Measurements from ENCODE around the gene CDH23.

The CDH23 gene

DNA sequence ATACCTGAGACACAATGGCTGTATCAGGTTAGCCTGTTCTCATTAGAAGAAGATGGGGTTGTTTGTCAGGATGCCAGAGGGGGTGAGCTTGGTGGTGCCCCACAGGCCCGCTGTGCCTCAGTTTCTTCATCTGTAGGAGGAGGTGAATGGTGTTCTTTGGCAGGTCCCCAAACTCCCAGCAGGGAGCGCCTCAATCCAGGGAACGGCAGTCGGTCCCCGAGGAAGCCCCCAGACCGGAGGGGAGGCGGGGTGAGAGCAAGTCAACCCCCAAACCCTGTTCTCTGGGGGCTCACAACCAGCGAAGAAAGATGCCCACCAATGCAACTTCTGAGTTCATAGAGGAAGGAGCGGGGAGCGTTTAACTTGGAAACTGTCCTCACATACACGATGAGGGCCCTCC lies 306.9 kb downstream of the CDH23 start:
- no peak for DNase-seq (ENCODE audit: low read depth in 2 of 2, low spot score in 1 of 2)

DNA sequence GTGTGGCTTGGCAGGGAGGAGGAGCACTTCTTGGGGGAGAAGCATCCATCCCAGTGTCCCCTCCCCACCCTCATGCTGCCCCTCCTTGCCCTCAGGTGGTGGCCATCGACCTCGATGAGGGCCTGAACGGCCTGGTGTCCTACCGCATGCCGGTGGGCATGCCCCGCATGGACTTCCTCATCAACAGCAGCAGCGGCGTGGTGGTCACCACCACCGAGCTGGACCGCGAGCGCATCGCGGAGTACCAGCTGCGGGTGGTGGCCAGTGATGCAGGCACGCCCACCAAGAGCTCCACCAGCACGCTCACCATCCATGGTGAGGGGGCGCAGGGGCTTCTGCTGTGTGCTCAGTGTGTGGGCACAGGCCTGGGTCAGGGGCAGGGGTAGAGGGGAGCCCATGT lies 308.1 kb downstream of the CDH23 start:
- no peak for DNase-seq (ENCODE audit: low read depth in 2 of 2, low spot score in 1 of 2)

DNA sequence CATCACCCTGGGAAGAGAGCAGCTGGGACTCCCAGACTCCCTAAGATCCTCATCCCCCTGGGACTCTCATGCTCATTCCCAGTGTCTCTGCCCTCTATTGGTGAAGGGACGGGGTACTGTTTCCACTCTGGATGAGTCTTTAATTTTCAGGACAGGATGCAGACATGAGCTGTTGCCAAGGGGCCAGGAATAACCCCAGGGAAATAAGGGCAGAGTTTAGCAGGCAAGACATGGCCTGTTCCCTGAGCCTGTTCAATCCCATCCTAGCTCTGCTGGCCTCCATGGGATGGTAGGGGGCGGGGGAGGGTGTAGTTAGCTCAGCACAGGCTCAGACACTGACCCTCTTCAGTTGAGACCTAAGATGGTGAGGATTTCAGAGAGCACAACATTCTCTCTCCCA lies 308.9 kb downstream of the CDH23 start:
- DNase-seq (ENCODE audit: low read depth in 2 of 2, low spot score in 1 of 2), result no peak

GRCh38 chr10:71706216-71707121 lies 309.7 kb downstream of the CDH23 start:
- DNase-seq (ENCODE audit: low read depth in 2 of 2, low spot score in 1 of 2), result no peak

GRCh38 chr10:71707240-71707789 lies 310.6 kb downstream of the CDH23 start:
- DNase-seq (ENCODE audit: low read depth in 2 of 2, low spot score in 1 of 2), result no peak

GRCh38 chr10:71708301-71708703 lies 311.6 kb downstream of the CDH23 start:
- DNase-seq (ENCODE audit: low read depth in 2 of 2, low spot score in 1 of 2), result no peak

DNA sequence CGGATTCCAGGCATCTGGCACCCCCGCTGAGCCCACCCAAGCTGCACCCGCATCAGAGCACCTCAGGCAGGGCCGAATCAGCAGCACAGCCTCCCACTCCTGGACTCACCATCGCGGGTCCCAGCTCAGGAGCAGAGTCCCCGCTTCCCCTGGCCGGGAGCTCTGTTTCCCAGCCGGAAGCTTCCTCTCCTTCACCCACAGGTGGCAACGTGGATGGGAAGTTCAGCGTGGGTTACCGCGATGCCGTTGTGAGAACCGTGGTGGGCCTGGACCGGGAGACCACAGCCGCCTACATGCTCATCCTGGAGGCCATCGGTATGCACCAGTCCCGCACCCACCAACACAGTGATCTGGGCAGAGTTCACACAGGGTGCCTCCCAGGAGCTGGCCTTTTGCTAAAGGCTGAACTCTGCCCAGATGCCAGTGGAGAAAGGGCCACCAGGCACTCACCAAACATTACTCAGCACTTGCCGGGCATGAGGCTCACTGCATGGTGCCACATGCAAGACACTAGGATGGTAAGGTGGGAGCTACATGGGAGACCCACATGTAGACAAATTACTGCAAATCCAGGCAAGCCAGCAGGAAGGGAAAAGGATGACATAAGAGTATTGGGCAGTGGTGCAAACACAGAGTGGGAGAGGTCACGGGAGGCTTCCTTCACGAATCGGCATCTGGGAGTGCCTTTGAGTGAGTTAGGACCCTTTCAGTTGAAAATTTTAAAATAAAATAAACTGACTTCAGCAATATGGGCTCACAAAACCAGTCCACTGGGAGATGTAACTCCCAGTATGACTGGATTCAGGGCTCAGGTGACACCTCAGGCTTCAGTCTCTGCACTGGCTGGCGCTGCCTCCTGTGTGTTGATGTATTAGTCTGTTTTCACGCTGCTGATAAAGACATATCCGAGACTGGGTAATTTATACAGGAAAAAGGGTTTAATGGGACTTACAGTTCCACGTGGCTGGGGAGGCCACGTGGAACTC lies 312.5 kb downstream of the CDH23 start:
- DNase-seq (ENCODE audit: low read depth in 2 of 2, low spot score in 1 of 2), result no peak

DNA sequence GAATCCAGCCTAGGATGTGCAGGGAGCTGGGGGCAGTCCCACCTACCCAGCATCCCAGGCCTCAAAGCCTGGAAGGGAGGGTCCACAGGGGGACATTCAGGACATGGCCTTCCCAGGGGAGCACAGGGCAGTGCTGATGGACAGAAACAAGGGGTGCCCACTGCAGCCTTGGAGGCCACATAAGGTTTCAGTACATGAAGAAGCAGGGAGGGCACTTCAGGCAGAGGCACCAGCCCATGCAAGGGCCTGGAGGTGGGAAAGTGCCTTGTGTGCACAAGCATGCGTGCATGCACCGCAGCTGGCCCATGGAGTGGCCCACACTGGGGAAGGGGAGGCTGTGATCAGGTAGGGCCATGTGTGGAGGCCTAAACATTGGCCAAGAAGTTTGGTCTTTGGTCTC lies 313.8 kb downstream of the CDH23 start:
- DNase-seq (ENCODE audit: low read depth in 2 of 2, low spot score in 1 of 2), result no peak

GRCh38 chr10:71711052-71711623 lies 314.4 kb downstream of the CDH23 start:
- no peak for DNase-seq (ENCODE audit: low read depth in 2 of 2, low spot score in 1 of 2)

DNA sequence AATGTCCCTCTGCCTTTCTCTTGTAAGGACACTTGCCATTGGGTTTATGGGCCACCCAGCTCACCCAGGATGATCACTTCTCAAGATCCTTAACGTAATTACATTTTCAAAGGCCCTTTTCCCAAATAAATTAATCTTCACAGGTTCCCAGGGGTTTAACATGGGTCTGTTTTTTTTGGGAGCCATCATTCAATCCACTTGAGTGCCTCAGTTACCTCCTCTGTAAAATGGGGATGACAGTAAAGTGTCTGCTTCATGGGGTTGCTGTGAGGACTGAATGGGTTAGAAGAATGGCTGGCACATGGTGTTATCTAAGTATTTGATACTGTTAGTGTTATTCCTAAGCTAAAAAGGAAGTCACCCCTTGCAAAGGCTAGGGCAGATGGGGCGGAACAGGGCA lies 315.4 kb downstream of the CDH23 start:
- DNase-seq (ENCODE audit: low read depth in 2 of 2, low spot score in 1 of 2), result no peak

- DNase-seq (ENCODE audit: low read depth in 2 of 2, low spot score in 1 of 2), result no peak
Observed at GRCh38 chr10:71712572-71713134, 315.9 kb downstream of the CDH23 start.

DNA sequence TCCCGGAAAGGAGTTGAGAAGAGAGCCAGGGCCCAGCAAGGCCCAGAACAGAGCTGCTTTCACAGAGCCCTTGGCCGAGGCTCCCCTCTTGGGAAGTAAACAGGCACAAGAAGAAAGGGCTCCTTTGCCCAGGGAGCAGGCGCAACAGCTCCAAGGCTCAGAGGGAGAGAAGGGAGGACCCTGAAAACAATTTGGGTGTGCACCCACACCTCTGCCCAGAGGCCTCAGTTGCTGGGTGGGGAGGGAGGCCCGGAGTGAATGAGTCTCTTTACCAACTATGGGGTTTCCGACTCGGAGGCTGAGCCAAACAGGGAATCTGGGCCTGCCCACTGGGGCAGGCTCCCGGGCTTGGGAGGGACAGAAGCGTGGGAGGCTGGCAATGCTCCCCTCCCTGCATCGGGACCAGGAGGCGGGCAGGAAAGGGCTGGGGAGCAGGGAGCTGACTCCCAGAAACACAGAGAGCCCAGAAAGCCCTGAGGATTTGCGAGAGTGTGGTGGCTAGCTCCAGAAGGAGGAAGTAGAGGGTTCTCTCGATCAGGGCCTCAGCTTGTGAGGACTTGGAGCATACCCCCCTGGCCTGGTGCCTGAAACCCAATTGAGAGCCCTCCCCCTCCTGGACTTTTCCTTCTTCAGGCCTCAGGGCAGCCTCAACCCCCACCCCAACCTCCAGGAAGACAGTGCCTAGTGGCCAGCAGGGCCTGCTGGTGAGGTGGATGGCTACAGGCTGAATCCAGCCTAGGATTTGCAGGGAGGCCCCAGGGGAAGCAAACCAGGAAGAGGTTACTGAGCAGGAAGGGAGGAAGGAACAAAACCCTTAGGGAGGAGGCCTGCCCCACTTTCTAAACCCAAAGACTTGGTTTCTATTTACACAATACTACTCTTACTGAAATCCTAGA lies 316.7 kb downstream of the CDH23 start:
- DNase-seq (ENCODE audit: low read depth in 2 of 2, low spot score in 1 of 2), result no peak

DNA sequence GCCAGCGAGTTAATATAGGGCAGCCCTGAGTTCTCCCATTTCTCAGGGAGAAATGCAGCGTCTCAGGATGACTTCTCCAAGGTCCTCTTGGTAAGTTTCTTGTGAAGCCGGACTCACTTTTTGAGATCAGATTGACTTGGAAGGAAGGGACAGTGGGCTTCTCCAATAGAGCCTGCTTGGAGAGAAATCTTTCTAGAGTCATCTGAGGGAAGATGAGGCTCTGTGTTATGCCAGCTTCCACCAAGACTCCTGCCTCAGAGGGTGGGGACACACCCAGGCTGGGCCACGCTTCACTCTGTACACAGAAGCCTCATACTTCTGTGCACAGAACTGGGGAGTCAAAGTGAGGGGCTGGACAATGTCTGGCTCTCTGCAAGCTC lies 317.3 kb downstream of the CDH23 start:
- no peak for DNase-seq (ENCODE audit: low read depth in 2 of 2, low spot score in 1 of 2)

GRCh38 chr10:71714592-71714991 lies 317.9 kb downstream of the CDH23 start:
- DNase-seq (ENCODE audit: low read depth in 2 of 2, low spot score in 1 of 2), result no peak

GRCh38 chr10:71715026-71715425 lies 318.3 kb downstream of the CDH23 start:
- DNase-seq (ENCODE audit: low read depth in 2 of 2, low spot score in 1 of 2), result no peak

GRCh38 chr10:71715860-71716259 lies 319.1 kb downstream of the CDH23 start:
- no peak for DNase-seq (ENCODE audit: low read depth in 2 of 2, low spot score in 1 of 2)

DNA sequence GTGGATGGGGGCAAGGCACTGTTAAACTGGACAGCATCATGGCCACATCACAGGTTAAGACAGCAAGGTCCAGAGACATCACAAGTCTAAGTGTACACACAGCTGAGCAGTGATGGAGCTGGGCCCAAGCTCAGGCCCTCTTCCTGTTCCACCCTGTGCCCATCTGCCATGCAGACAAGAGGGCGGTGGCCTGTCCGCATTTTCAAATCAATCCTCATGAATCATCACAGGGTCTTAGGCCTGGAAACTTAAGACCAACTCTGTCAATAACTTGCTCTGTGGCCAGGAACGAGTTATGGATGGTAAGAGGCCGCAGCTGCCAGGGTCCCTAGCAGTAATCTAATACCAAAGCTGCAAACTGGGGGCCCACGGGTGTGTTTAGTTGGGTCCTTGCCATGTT lies 319.7 kb downstream of the CDH23 start:
- DNase-seq (ENCODE audit: low read depth in 2 of 2, low spot score in 1 of 2), result no peak

DNA sequence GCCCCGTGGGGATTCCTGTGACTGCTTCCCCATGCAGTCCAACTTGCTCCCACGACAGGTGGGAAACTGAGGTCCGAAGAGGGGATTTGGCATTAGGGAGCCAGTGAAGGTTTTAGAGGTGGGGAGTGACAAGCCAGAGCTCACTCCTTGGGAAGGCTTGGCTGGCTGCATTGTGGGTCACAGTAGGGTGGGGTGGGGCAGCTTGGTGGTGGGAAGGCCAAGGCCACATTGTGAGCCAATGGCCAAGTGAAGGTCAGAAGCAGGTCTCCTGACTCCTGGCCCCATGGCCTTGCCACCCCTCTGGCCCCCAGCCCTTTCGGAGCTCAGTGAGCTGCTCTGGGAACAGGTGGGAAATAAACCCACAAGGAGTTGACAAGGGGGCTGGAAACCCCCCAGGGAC lies 320.3 kb downstream of the CDH23 start:
- no peak for DNase-seq (ENCODE audit: low read depth in 2 of 2, low spot score in 1 of 2)

- DNase-seq (ENCODE audit: low read depth in 2 of 2, low spot score in 1 of 2), result no peak
Observed at GRCh38 chr10:71717551-71717951, 320.8 kb downstream of the CDH23 start.

- no peak for DNase-seq (ENCODE audit: low read depth in 2 of 2, low spot score in 1 of 2)
Observed at GRCh38 chr10:71718165-71718698, 321.5 kb downstream of the CDH23 start.
